PC-9 (cell line): ENCODE data around the gene ACP6. TPM values are rescaled to one million over a fixed set of nuclear protein-coding genes. Genes with fewer than 3 reads are reported as not detected.
A peak's percentile ranks its signal among the peaks of the same experiment; 100 is the strongest.

ENCODE experiments used
- BruUV-seq: library from RNA; stranded (reverse); fragments of 400-500 nt; replicated peaks from 2 replicates; lab custom pipeline; 2021; lab: Mats Ljungman, UMichigan
- CTCF ChIA-PET: fragments of 300-600 bp; sonication (Branson Sonifier 250); formaldehyde crosslinking; loops from one replicate; lab custom pipeline; 2022; ENCODE audit warnings: antibody characterized with exemption; lab: Charles Lee
- POLR2A ChIA-PET: fragments of 300-600 bp; sonication (Branson Sonifier 250); formaldehyde crosslinking; loops from one replicate; lab custom pipeline; 2022; ENCODE audit warnings: antibody characterized with exemption; ENCODE audit not compliant: unreplicated experiment; lab: Charles Lee
- DNase-seq, 2 experiments: peaks; one replicate each; pipeline versions ENCODE4 v3.0.0 to v3.0.0-alpha.2; 2015 to 2022; ENCODE audit warnings: mixed read lengths in 1 of 2
- H2AFZ ChIP-seq: fragments of 200-600 bp; sonication (generic); 2 replicates; pipeline ENCODE4 v1.8.1; 2017; ENCODE audit warnings: antibody characterized with exemption
- H3F3A ChIP-seq: fragments of 200-600 bp; sonication (generic); 2 replicates; pipeline ENCODE4 v1.8.1; 2017; ENCODE audit warnings: antibody characterized with exemption, mild to moderate bottlenecking, low read depth; ENCODE audit not compliant: insufficient read depth
- H3K27ac ChIP-seq: fragments of 200-600 bp; sonication (generic); 2 replicates; pipeline ENCODE4 v1.6.1; 2016; ENCODE audit warnings: mixed run types
- H3K27me3 ChIP-seq: fragments of 200-600 bp; sonication (generic); 2 replicates; pipeline ENCODE4 v1.6.1; 2016; ENCODE audit warnings: low read depth, mixed run types; ENCODE audit not compliant: insufficient read depth
- H3K36me3 ChIP-seq: fragments of 200-600 bp; sonication (generic); 2 replicates; pipeline ENCODE4 v1.6.1; 2016; ENCODE audit warnings: low read depth, mixed run types
- H3K4me1 ChIP-seq: fragments of 200-600 bp; sonication (generic); replicated peaks from 2 replicates; pipeline ENCODE4 v1.6.1; 2016; ENCODE audit warnings: mixed run types; ENCODE audit not compliant: insufficient read depth
- H3K4me2 ChIP-seq: fragments of 200-600 bp; sonication (generic); 2 replicates; pipeline ENCODE4 v1.6.1; 2017; ENCODE audit warnings: mixed run types
- H3K4me3 ChIP-seq: fragments of 200-600 bp; sonication (generic); 2 replicates; pipeline ENCODE4 v1.6.1; 2016; ENCODE audit warnings: mixed run types
- H3K79me2 ChIP-seq: fragments of 200-600 bp; sonication (generic); 2 replicates; pipeline ENCODE4 v1.6.1; 2017; ENCODE audit warnings: low read depth, mixed run types
- H3K9me2 ChIP-seq: fragments of 200-600 bp; sonication (generic); 2 replicates; pipeline ENCODE4 v1.8.1; 2017; ENCODE audit warnings: mild to moderate bottlenecking; ENCODE audit not compliant: insufficient read depth
- H3K9me3 ChIP-seq: fragments of 200-600 bp; sonication (generic); 2 replicates; pipeline ENCODE4 v1.8.1; 2016; ENCODE audit warnings: low read depth; ENCODE audit not compliant: insufficient read depth
- H4K20me1 ChIP-seq: fragments of 200-600 bp; sonication (generic); 2 replicates; pipeline ENCODE4 v1.8.1; 2017; ENCODE audit not compliant: insufficient read depth
- EZH2 ChIP-seq: fragments of 200-600 bp; sonication (generic); IDR thresholded peaks from 2 replicates; pipeline ENCODE4 v1.8.0; 2017; ENCODE audit warnings: antibody characterized with exemption, low read depth
- intact Hi-C: fragments of 100-400 bp; cut with micrococcal nuclease; formaldehyde crosslinking; loops from one replicate; pipeline ENCODE4 v1.10.0; 2022; ENCODE audit not compliant: unreplicated experiment
- total RNA-seq: library from RNA; stranded (reverse); gene quantifications from 2 replicates; pipeline ENCODE4 v1.2.3, GENCODE V29; 2021
- TF ChIP-seq, protein P1 (sequence below): fragments of 200-600 bp; sonication (generic); conservative IDR thresholded peaks from 2 replicates; pipeline ENCODE4 v1.6.1; 2017; ENCODE audit warnings: mixed run types, antibody characterized with exemption, mild to moderate bottlenecking, moderate library complexity

The ACP6 gene
- total RNA-seq, 1 experiment from 2014 or later, result 71.4 TPM

DNA sequence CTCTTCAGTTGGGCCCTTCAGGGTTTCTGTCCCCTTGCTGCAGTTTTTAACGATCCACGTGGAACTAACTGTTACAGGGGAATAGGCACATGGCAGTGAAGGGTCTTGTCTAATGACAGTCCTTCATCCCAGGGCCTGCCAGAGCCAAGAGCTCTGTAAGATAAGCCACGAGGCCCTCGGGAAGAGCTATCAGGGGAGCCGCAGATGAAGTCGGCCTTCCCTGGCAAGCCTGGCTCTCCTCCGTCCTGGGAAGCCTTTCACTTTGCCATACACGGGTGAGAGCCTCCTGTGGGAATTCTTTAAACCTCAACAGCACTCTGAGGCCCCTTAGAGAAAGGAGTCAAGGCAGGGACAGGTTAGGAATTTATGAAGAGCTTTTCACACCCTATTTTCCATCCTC lies 29.0 kb downstream of the ACP6 start:
- Histone ChIP-seq H3K36me3 (peaks cover 53% of the 10 kb centered on the region), H2AFZ (no peak overlapping the region), H3K4me3 (no peak overlapping the region), H3K79me2 (no peaks in the 10 kb centered on the region), H3K4me2 (no peak overlapping the region), H3K9me3 (no peaks in the 10 kb centered on the region), H3K27ac (no peak overlapping the region), H3F3A (peaks cover 24% of the 10 kb centered on the region; the same call in 1 of the 2 replicates), H3K4me1 (peaks cover 8% of the 10 kb centered on the region; the same call in 1 of the 2 replicates), H3K27me3 (no peaks in the 10 kb centered on the region), H4K20me1 (no peaks in the 10 kb centered on the region; the same call in 1 of the 2 replicates), H3K9me2 (no peaks in the 10 kb centered on the region)
- no peak for DNase-seq
- intact Hi-C loops, result loop anchor here (1.0 to 5.0 kb wide), 4 partner anchors 14 to 369 kb away; no protein-coding TSS in a partner anchor
- ChIA-PET POLR2A (interaction anchor here (0.5 kb wide), 1 partner anchor 98 kb away, joined by 4 read pairs; no protein-coding TSS in a partner anchor), CTCF (interaction anchor here (0.6 to 1.2 kb wide), 3 partner anchors 35 to 252 kb away, joined by 4 to 6 read pairs (median 6); no protein-coding TSS in a partner anchor)
- no TSS peak for BruUV-seq
- TF ChIP-seq, protein P1, sequence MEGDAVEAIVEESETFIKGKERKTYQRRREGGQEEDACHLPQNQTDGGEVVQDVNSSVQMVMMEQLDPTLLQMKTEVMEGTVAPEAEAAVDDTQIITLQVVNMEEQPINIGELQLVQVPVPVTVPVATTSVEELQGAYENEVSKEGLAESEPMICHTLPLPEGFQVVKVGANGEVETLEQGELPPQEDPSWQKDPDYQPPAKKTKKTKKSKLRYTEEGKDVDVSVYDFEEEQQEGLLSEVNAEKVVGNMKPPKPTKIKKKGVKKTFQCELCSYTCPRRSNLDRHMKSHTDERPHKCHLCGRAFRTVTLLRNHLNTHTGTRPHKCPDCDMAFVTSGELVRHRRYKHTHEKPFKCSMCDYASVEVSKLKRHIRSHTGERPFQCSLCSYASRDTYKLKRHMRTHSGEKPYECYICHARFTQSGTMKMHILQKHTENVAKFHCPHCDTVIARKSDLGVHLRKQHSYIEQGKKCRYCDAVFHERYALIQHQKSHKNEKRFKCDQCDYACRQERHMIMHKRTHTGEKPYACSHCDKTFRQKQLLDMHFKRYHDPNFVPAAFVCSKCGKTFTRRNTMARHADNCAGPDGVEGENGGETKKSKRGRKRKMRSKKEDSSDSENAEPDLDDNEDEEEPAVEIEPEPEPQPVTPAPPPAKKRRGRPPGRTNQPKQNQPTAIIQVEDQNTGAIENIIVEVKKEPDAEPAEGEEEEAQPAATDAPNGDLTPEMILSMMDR, result no peak
- no peak for TF ChIP-seq EZH2

DNA sequence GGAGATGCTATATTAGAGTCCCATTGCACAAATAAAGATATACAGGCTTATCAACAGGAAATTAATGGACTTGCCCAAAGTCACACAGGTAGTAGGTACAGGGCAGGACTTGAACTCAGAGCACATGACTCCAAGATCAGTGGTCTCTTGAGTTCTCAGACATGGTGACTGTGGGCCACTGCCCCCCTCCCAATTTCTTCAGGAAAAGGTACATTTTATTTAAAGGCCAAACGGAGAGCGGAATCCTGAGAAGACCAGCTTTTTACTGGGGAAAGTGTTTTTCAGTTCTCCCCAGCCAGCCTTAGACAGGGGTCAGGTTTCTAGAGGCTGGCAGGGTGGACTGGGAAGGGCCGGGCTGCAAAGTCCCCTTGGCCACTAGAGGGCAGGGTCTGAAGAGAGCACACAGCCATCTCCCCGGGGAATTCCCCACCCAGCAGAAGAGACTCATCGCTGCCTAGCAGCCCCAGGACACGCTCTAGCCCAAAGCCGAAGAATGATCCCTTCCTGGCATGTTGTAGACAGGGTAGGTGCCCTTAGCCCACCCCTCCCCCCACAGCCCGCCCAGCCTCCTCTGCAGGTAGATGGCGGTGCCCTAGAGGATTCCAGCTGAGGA lies 29.7 kb downstream of the ACP6 start:
- H3K9me2 ChIP-seq, result no peaks in the 10 kb centered on the region
- no peak overlapping the region for H3K4me2 ChIP-seq
- no TSS peak for BruUV-seq
- no peaks in the 10 kb centered on the region for H3K27me3 ChIP-seq
- H3K36me3 ChIP-seq, result peaks cover 54% of the 10 kb centered on the region
- H3K27ac ChIP-seq, result no peak overlapping the region
- H3K79me2 ChIP-seq, result no peaks in the 10 kb centered on the region
- DNase-seq, result peak in 1 of 2 experiments; percentile 69
- no peak overlapping the region for H2AFZ ChIP-seq
- no peaks in the 10 kb centered on the region; the same call in 1 of the 2 replicates for H4K20me1 ChIP-seq
- TF ChIP-seq, protein P1, result peak; percentile 83
- TF ChIP-seq EZH2, result no peak
- CTCF ChIA-PET, result interaction anchor here (0.6 to 1.2 kb wide), 3 partner anchors 35 to 252 kb away, joined by 4 to 6 read pairs (median 6); no protein-coding TSS in a partner anchor
- H3K4me3 ChIP-seq, result no peak overlapping the region
- no peaks in the 10 kb centered on the region for H3K9me3 ChIP-seq
- H3K4me1 ChIP-seq, result peaks cover 8% of the 10 kb centered on the region; the same call in 1 of the 2 replicates
- H3F3A ChIP-seq, result peaks cover 24% of the 10 kb centered on the region; the same call in 1 of the 2 replicates
- intact Hi-C loops, result loop anchor here (1.0 to 5.0 kb wide), 5 partner anchors 14 to 368 kb away; no protein-coding TSS in a partner anchor
- POLR2A ChIA-PET, result interaction anchor here (0.5 to 0.6 kb wide), 2 partner anchors 97 to 194 kb away, joined by 3 to 4 read pairs; no protein-coding TSS in a partner anchor

DNA sequence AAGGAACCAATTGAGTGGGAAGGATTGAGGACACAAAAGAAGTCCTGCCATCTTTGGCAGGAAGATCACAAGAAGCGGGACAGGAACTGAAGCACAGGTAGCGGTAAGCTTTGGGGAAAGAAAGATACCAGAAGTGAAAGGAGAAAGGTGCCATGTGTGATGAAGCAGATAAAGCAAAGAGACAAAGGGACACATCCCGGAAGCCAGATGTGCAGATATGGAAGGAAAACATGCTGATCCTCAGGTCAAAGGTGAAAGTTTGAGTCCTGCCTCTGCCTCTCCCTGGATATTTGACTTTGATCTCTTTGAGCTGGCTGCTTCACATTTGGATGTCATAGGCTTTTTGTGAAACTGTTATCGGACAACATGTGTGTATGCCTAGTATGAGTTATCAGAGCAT lies 34.0 kb downstream of the ACP6 start:
- POLR2A ChIA-PET, result no interaction called here
- no peaks in the 10 kb centered on the region for H3K79me2 ChIP-seq
- H3K4me3 ChIP-seq, result no peak overlapping the region
- H3K4me2 ChIP-seq, result no peak overlapping the region
- peaks cover 30% of the 10 kb centered on the region for H3K36me3 ChIP-seq
- H3K9me2 ChIP-seq, result no peaks in the 10 kb centered on the region
- CTCF ChIA-PET, result interaction anchor here (0.8 kb wide), 1 partner anchor 256 kb away, joined by 3 read pairs; no protein-coding TSS in a partner anchor
- DNase-seq, result no peak
- TF ChIP-seq EZH2, result no peak
- TF ChIP-seq, protein P1, result no peak
- no peak overlapping the region for H2AFZ ChIP-seq
- peaks cover 10% of the 10 kb centered on the region; the same call in 1 of the 2 replicates for H3F3A ChIP-seq
- H3K9me3 ChIP-seq, result no peaks in the 10 kb centered on the region
- intact Hi-C loops, result no loop called here
- H3K4me1 ChIP-seq, result peaks cover 3% of the 10 kb centered on the region; the same call in 1 of the 2 replicates
- no peaks in the 10 kb centered on the region for H4K20me1 ChIP-seq
- H3K27me3 ChIP-seq, result no peaks in the 10 kb centered on the region
- no peak overlapping the region for H3K27ac ChIP-seq
- no TSS peak for BruUV-seq
